Astrocyte (in vitro differentiated cells and primary cell): Measurements from ENCODE around the gene SPC25. TPM values are rescaled to one million over a fixed set of nuclear protein-coding genes. Genes with fewer than 3 reads are reported as not detected.
"Not testable (repeated sequence)": the region's sequence is repeated elsewhere in the genome, so short reads cannot be mapped to it uniquely, and the experiment has no call there.

ENCODE experiments used
- DNase-seq: peaks from one replicate; pipeline ENCODE4 v3.0.0-alpha.2; 2010; ENCODE audit warnings: low read depth
- FAIRE-seq: peaks from 2 replicates; lab custom pipeline; 2011; peaks lifted over from hg19 to GRCh38; lab: Jason Lieb, UNC
- H2AFZ ChIP-seq: 2 replicates; pipeline ENCODE4 v1.6.0; 2012; ENCODE audit warnings: low read depth, low read length, inconsistent platforms
- H3K27ac ChIP-seq: 2 replicates; pipeline ENCODE4 v1.5.1; 2011; ENCODE audit warnings: low read depth, low read length, inconsistent platforms
- H3K27me3 ChIP-seq: 2 replicates; pipeline ENCODE4 v1.6.0; 2011; ENCODE audit warnings: low read length, inconsistent platforms; ENCODE audit not compliant: insufficient read depth
- H3K36me3 ChIP-seq: 2 replicates; pipeline ENCODE4 v1.5.1; 2011; ENCODE audit warnings: low read length, inconsistent platforms; ENCODE audit not compliant: insufficient read depth
- H3K4me1 ChIP-seq: 2 replicates; pipeline ENCODE4 v1.5.1; 2011; ENCODE audit warnings: low read length, inconsistent platforms; ENCODE audit not compliant: insufficient read depth
- H3K4me2 ChIP-seq: 2 replicates; pipeline ENCODE4 v1.6.0; 2012; ENCODE audit warnings: low read length, inconsistent platforms
- H3K4me3 ChIP-seq: 2 replicates; pipeline ENCODE4 v1.5.1; 2011; ENCODE audit warnings: low read depth, mild to moderate bottlenecking, low read length, inconsistent platforms; ENCODE audit not compliant: insufficient read depth
- H3K79me2 ChIP-seq: 2 replicates; pipeline ENCODE4 v1.6.0; 2012; ENCODE audit warnings: mild to moderate bottlenecking, low read length, inconsistent platforms; ENCODE audit not compliant: insufficient read depth
- H3K9ac ChIP-seq: 2 replicates; pipeline ENCODE4 v1.6.0; 2012; ENCODE audit warnings: mild to moderate bottlenecking, low read length, inconsistent platforms
- H3K9me3 ChIP-seq: 2 replicates; pipeline ENCODE4 v1.5.1; 2012; ENCODE audit warnings: low read depth, mild to moderate bottlenecking, low read length, inconsistent platforms; ENCODE audit not compliant: insufficient read depth
- H4K20me1 ChIP-seq: 2 replicates; pipeline ENCODE4 v1.6.0; 2012; ENCODE audit warnings: low read length, inconsistent platforms; ENCODE audit not compliant: insufficient read depth
- H3K27ac Mint-ChIP-seq: one replicate; pipeline ENCODE4 v1.8.0; 2021; ENCODE audit warnings: mild to moderate bottlenecking, mixed read lengths; ENCODE audit not compliant: unreplicated experiment
- H3K27me3 Mint-ChIP-seq: one replicate; pipeline ENCODE4 v1.8.0; 2021; ENCODE audit warnings: low read depth, mixed read lengths; ENCODE audit not compliant: unreplicated experiment
- H3K36me3 Mint-ChIP-seq: one replicate; pipeline ENCODE4 v1.8.0; 2021; ENCODE audit warnings: low read depth, mixed read lengths; ENCODE audit not compliant: unreplicated experiment
- H3K4me1 Mint-ChIP-seq: one replicate; pipeline ENCODE4 v1.8.0; 2021; ENCODE audit warnings: low read depth, mixed read lengths; ENCODE audit not compliant: unreplicated experiment
- H3K4me3 Mint-ChIP-seq: one replicate; pipeline ENCODE4 v1.8.0; 2021; ENCODE audit warnings: mild to moderate bottlenecking, moderate library complexity, mixed read lengths; ENCODE audit not compliant: unreplicated experiment
- H3K9me3 Mint-ChIP-seq: one replicate; pipeline ENCODE4 v1.8.0; 2021; ENCODE audit warnings: mild to moderate bottlenecking, mixed read lengths; ENCODE audit not compliant: unreplicated experiment
- CTCF ChIP-seq: IDR thresholded peaks from 2 replicates; pipeline ENCODE4 v1.5.1; 2011; ENCODE audit warnings: low read depth, mild to moderate bottlenecking, inconsistent platforms, low read length, moderate library complexity; ENCODE audit not compliant: insufficient read depth
- EZH2 ChIP-seq: IDR thresholded peaks from 2 replicates; pipeline ENCODE4 v1.6.1; 2012; ENCODE audit warnings: mild to moderate bottlenecking, low read length, inconsistent platforms; ENCODE audit not compliant: insufficient read depth
- total RNA-seq: library from RNA; stranded (reverse); gene quantifications from 2 replicates; pipeline ENCODE4 v1.2.1, GENCODE V29; 2021

SPC25 gene
- total RNA-seq, 1 donor from 2014 or later = 1.6 TPM

GRCh38 chr2:168935810-168936581 is 45.8 kb upstream of the SPC25 start:
- H3K27ac ChIP-seq = no peak overlapping the region
- H3K36me3 ChIP-seq = no peaks in the 10 kb centered on the region
- H3K9me3 ChIP-seq = no peaks in the 10 kb centered on the region
- H3K27me3 Mint-ChIP-seq = no peaks in the 10 kb centered on the region
- no peaks in the 10 kb centered on the region for H3K9me3 Mint-ChIP-seq
- H3K4me1 ChIP-seq = no peaks in the 10 kb centered on the region
- H3K4me3 Mint-ChIP-seq = no peak overlapping the region
- H3K4me2 ChIP-seq = no peak overlapping the region
- DNase-seq (peak; percentile 76), FAIRE-seq (no peak)
- no peaks in the 10 kb centered on the region for H3K4me1 Mint-ChIP-seq
- no peak overlapping the region for H2AFZ ChIP-seq
- no peaks in the 10 kb centered on the region for H3K79me2 ChIP-seq
- TF ChIP-seq EZH2 = no peak
- TF ChIP-seq CTCF = no peak
- no peak overlapping the region for H3K4me3 ChIP-seq
- no peak overlapping the region for H3K9ac ChIP-seq
- H4K20me1 ChIP-seq = no peaks in the 10 kb centered on the region
- H3K36me3 Mint-ChIP-seq = no peaks in the 10 kb centered on the region
- no peak overlapping the region for H3K27ac Mint-ChIP-seq
- no peaks in the 10 kb centered on the region for H3K27me3 ChIP-seq

GRCh38 chr2:168934826-168935225 is 44.6 kb upstream of the SPC25 start:
- TF ChIP-seq EZH2 = no peak
- TF ChIP-seq CTCF = no peak

GRCh38 chr2:168932174-168932573 is 41.9 kb upstream of the SPC25 start:
- not testable (repeated sequence) for H3K27ac ChIP-seq, DNase-seq, H3K36me3 Mint-ChIP-seq, H2AFZ ChIP-seq, H3K9me3 ChIP-seq, H3K9me3 Mint-ChIP-seq, H3K36me3 ChIP-seq, H3K27ac Mint-ChIP-seq, H4K20me1 ChIP-seq, H3K4me1 Mint-ChIP-seq, FAIRE-seq, H3K27me3 Mint-ChIP-seq, H3K4me3 Mint-ChIP-seq, H3K4me3 ChIP-seq, H3K27me3 ChIP-seq, H3K9ac ChIP-seq, H3K79me2 ChIP-seq, H3K4me2 ChIP-seq, H3K4me1 ChIP-seq

More at GRCh38 chr2:168934826-168935225, 44.6 kb upstream of the SPC25 start:
- Histone ChIP-seq H3K4me1 (no peaks in the 10 kb centered on the region), H3K4me3 (no peak overlapping the region), H3K9ac (no peak overlapping the region), H3K4me2 (no peak overlapping the region), H3K27me3 (no peaks in the 10 kb centered on the region), H3K79me2 (no peaks in the 10 kb centered on the region), H3K27ac (no peak overlapping the region), H3K9me3 (no peaks in the 10 kb centered on the region), H3K36me3 (no peaks in the 10 kb centered on the region), H4K20me1 (no peaks in the 10 kb centered on the region), H2AFZ (no peak overlapping the region)
- no peaks in the 10 kb centered on the region for H3K27me3 Mint-ChIP-seq
- H3K9me3 Mint-ChIP-seq = no peaks in the 10 kb centered on the region
- FAIRE-seq = no peak
- no peak overlapping the region for H3K27ac Mint-ChIP-seq
- no peaks in the 10 kb centered on the region for H3K36me3 Mint-ChIP-seq
- no peak for DNase-seq
- H3K4me3 Mint-ChIP-seq = no peak overlapping the region
- H3K4me1 Mint-ChIP-seq = no peaks in the 10 kb centered on the region
